AG08395 (cell line): ENCODE measurements around the gene PLEKHH3.
A peak's percentile ranks its signal among the peaks of the same experiment; 100 is the strongest.
"Not testable (repeated sequence)": the region's sequence is repeated elsewhere in the genome, so short reads cannot be mapped to it uniquely, and the experiment has no call there.

ENCODE experiments used
- DNase-seq: peaks from one replicate; pipeline ENCODE4 v3.0.0; 2012; ENCODE audit warnings: mixed read lengths, low spot score

The PLEKHH3 gene

GRCh38 chr17:42632949-42633444 is 43.8 kb downstream of the PLEKHH3 start:
- DNase-seq, result no peak

- DNase-seq, result no peak
Observed at GRCh38 chr17:42629411-42630009, 47.3 kb downstream of the PLEKHH3 start.

GRCh38 chr17:42627032-42627764 is 49.6 kb downstream of the PLEKHH3 start:
- not testable (repeated sequence) for DNase-seq

- no peak for DNase-seq
Observed at GRCh38 chr17:42623732-42624596, 52.8 kb downstream of the PLEKHH3 start.

- DNase-seq, result no peak
Observed at GRCh38 chr17:42623271-42623670, 53.5 kb downstream of the PLEKHH3 start.

GRCh38 chr17:42621987-42622386 is 54.8 kb downstream of the PLEKHH3 start:
- DNase-seq, result not testable (repeated sequence)

- DNase-seq, result peak; percentile 10
Observed at GRCh38 chr17:42618442-42619150, 58.2 kb downstream of the PLEKHH3 start.

GRCh38 chr17:42617956-42618431 is 58.8 kb downstream of the PLEKHH3 start:
- DNase-seq, result no peak
